ENCODE measurements around the gene KDM2B.

DNA sequence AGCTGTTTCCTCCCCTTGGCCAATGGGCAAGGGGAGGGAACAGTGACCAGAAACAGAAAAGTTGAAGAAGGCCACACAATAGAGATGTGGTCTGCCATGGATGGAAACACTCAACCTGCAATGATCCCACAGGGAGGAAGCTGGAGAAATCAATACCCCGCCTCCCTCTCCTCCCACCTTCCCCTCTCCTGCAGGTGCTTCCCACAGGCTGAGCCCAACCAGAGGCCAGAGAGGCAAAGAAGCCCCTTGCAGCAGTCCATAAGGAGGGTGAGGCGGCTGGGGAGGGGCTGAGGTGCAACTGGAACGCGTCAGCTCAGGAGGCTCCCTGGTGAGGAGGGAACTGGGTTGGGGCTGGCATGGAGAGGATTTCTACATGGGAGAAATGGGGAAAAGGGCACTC is 96.9 kb downstream of the KDM2B start:
- TF ChIP-seq, protein P1, sequence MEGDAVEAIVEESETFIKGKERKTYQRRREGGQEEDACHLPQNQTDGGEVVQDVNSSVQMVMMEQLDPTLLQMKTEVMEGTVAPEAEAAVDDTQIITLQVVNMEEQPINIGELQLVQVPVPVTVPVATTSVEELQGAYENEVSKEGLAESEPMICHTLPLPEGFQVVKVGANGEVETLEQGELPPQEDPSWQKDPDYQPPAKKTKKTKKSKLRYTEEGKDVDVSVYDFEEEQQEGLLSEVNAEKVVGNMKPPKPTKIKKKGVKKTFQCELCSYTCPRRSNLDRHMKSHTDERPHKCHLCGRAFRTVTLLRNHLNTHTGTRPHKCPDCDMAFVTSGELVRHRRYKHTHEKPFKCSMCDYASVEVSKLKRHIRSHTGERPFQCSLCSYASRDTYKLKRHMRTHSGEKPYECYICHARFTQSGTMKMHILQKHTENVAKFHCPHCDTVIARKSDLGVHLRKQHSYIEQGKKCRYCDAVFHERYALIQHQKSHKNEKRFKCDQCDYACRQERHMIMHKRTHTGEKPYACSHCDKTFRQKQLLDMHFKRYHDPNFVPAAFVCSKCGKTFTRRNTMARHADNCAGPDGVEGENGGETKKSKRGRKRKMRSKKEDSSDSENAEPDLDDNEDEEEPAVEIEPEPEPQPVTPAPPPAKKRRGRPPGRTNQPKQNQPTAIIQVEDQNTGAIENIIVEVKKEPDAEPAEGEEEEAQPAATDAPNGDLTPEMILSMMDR (conservative IDR thresholded peaks at IDR 0.05 in 1 of 2, IDR thresholded peaks at IDR 0.05 in 1 of 2; ENCODE audit: extremely low read depth in 1 of 2, insufficient read depth in 1 of 2, low read depth in 1 of 2, low read length in 2 of 2), result no peak
- TF ChIP-seq EZH2 (IDR thresholded peaks at IDR 0.05; ENCODE audit: borderline replicate concordance, low read length), result no peak
